Measurements from ENCODE around the gene FDPS.

FDPS gene

DNA sequence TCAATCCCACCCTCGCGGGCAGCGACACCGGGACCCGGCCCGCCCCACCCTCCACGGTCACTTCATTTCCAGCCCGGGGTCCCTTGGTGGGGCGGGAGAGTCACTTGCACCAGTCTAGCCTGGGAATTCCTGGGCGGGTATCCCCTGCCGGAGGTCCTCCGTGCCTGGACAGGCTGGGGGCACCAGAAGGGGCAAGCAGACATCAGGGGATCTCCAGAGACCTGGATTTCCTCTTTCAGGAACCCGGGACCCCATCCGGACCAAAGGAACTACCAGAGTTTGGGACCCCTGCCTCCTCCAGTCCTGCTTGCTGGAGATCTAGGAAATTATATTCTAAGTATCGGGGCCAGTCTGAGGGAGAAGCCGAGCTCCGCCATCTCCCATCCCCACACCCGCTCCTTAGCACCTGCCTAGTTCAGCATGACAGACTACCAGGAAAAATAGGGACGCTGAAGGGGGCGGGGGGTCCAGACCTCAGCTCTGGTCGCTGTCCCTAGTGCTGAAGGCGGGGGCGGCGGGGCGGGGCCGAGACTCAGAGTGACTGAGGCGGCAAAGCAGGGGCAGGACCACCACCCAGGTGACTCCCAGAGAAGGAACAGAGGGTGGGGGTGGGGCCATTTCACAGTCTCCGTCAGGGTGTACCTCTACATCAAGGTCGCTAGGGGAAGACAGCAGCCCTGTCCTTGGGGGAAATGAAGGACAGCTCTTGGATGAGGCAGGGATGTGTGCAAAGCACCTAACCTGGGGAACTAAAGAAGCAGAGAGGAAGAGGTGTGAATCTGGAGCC, 30.6 kb upstream of the FDPS start:
- TF ChIP-seq, protein P1, sequence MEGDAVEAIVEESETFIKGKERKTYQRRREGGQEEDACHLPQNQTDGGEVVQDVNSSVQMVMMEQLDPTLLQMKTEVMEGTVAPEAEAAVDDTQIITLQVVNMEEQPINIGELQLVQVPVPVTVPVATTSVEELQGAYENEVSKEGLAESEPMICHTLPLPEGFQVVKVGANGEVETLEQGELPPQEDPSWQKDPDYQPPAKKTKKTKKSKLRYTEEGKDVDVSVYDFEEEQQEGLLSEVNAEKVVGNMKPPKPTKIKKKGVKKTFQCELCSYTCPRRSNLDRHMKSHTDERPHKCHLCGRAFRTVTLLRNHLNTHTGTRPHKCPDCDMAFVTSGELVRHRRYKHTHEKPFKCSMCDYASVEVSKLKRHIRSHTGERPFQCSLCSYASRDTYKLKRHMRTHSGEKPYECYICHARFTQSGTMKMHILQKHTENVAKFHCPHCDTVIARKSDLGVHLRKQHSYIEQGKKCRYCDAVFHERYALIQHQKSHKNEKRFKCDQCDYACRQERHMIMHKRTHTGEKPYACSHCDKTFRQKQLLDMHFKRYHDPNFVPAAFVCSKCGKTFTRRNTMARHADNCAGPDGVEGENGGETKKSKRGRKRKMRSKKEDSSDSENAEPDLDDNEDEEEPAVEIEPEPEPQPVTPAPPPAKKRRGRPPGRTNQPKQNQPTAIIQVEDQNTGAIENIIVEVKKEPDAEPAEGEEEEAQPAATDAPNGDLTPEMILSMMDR (IDR thresholded peaks at IDR 0.05; ENCODE audit: low read depth, low read length), result peak; percentile 47
- peak overlapping the region; percentile 70 to 73 for H3K4me3 ChIP-seq (replicated peaks in 1 of 2; ENCODE audit: low read depth in 2 of 2, low read length in 2 of 2)
- peak; percentile 19 to 29 for DNase-seq (ENCODE audit: low read depth in 2 of 2)

DNA sequence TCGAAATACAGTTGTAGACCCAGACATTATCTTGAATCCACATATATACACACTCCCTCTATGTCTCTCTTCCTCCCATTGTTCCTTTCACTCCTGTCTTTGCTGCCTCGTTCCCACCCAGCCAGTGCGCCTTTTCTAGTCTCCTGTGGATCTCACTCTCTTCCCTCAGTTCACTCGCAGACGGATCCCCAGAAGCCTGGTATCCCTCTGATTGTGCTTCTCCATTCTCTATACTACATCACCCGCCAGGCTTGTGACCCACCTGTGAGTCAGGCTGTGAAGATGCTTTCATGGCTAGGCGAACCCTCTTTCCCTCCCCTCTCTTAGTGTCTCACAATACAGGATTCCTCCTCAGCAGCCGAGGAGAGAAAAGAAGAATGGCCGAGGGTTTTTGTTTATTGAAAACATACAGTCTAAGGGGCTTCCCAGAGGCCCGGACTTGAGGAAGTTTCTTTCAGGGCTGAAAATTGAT, 29.9 kb upstream of the FDPS start:
- no peak for DNase-seq (ENCODE audit: low read depth in 2 of 2)
- no peak overlapping the region for H3K4me3 ChIP-seq (replicated peaks in 1 of 2; ENCODE audit: low read depth in 2 of 2, low read length in 2 of 2)
- TF ChIP-seq, protein P1 (IDR thresholded peaks at IDR 0.05; ENCODE audit: low read depth, low read length), result no peak

DNA sequence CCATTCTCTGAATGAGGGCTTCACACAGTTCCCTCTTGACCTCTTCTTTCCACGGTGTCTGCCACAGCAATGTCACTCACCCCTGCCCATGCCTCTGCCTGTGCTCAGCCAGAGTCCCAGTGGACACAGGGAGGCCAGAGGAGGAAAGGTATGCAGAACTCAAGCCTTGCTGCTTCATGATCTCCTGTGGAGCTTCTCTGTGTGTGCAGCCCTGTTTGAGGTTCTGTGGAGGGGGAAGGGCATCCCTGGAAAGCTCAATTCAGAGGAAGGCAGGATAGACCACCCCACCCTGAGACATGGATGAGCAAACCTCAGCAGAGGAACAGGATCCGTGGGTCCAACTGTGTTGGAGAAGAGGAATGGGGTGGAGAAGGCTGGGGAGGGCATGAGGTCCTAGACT, 29.4 kb upstream of the FDPS start:
- H3K4me3 ChIP-seq (replicated peaks in 1 of 2; ENCODE audit: low read depth in 2 of 2, low read length in 2 of 2), result no peak overlapping the region
- no peak for DNase-seq (ENCODE audit: low read depth in 2 of 2)
- TF ChIP-seq, protein P1 (IDR thresholded peaks at IDR 0.05; ENCODE audit: low read depth, low read length), result no peak

DNA sequence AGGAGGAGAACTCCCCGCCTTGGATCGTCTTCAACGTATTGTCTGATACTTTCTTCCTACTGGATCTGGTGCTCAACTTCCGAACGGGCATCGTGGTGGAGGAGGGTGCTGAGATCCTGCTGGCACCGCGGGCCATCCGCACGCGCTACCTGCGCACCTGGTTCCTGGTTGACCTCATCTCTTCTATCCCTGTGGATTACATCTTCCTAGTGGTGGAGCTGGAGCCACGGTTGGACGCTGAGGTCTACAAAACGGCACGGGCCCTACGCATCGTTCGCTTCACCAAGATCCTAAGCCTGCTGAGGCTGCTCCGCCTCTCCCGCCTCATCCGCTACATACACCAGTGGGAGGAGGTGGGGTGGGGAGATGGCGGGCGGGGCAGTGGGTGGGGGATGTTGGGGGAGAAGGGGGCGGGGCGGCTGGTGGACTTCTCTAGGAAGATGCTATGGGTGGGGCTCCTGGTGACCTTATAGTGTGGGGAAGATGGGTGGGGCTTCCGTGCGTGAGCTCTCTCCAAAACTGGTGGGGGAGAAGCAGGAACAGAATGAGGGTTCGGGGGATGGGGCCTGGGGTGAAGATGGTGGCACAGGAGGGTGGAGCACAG, 26.1 kb upstream of the FDPS start:
- TF ChIP-seq, protein P1 (IDR thresholded peaks at IDR 0.05; ENCODE audit: low read depth, low read length), result no peak
- H3K4me3 ChIP-seq (replicated peaks in 1 of 2; ENCODE audit: low read depth in 2 of 2, low read length in 2 of 2), result no peak overlapping the region
- no peak for DNase-seq (ENCODE audit: low read depth in 2 of 2)

DNA sequence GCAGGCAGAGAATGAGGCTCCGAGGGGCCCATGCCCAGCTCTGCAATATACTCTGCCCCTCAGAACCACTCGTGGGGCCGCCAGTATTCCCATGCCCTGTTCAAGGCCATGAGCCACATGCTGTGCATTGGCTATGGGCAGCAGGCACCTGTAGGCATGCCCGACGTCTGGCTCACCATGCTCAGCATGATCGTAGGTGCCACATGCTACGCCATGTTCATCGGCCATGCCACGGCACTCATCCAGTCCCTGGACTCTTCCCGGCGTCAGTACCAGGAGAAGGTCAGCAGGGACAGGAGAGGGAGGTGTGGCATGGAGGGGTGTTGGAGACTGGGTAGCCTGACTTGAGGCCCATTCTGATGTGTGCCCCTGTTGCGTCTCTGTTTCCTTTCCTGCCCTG, 24.2 kb upstream of the FDPS start:
- no peak overlapping the region for H3K4me3 ChIP-seq (replicated peaks in 1 of 2; ENCODE audit: low read depth in 2 of 2, low read length in 2 of 2)
- TF ChIP-seq, protein P1 (IDR thresholded peaks at IDR 0.05; ENCODE audit: low read depth, low read length), result no peak
- no peak for DNase-seq (ENCODE audit: low read depth in 2 of 2)

DNA sequence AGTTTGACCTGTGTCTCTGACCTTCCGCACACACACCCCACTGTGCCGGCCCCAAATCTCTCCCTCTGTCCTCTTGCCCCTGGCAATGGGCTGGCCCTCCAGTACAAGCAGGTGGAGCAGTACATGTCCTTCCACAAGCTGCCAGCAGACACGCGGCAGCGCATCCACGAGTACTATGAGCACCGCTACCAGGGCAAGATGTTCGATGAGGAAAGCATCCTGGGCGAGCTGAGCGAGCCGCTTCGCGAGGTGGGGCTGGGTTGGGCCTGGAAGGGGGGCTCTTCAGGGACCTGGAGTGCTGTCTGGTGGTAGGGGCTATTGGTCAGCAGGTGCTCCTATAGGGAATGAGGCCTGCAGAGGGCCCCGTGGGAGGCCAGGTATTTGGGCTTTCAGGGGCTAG, 23.6 kb upstream of the FDPS start:
- TF ChIP-seq, protein P1 (IDR thresholded peaks at IDR 0.05; ENCODE audit: low read depth, low read length), result no peak
- no peak overlapping the region for H3K4me3 ChIP-seq (replicated peaks in 1 of 2; ENCODE audit: low read depth in 2 of 2, low read length in 2 of 2)
- DNase-seq (ENCODE audit: low read depth in 2 of 2), result no peak
